ENCODE results near the gene PDE4D. TPM values are rescaled to one million over a fixed set of nuclear protein-coding genes. Genes with fewer than 3 reads are reported as not detected.

The PDE4D gene
- total RNA-seq, 1 experiment from 2014 or later, result 3.6 TPM

DNA sequence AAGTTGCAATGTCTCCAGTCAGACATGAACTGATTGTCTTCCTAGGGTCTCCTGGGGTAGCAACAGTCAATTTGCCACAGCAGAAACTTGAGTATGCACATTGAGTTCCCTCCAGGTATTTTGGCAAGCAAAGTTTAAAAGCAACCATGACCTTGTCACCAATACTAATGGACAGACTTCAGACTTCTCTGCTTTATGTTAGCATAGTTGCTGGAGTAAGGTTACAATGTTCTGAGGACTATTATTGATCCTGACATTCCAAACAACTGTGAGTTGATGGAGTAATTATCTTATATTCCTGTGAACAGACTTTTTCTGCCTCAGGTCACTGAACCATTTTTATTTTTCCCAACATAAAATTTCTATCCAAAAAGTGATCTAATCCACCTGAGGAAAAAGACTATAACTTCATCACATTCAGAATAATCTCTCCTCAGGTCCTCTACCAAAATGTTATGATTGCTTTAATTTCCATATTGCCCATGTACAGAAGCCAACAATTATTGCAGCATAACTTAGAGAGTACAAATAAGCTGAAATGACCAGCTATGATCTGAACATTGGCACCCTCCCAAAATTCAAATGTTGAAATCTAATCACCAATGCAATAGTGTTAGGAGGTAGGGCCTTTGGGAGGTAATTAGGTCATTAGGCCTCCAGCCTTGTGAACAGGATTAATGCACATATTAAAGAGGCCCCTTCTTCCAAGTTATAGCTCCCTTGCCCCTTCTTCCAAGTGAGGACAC lies 228.3 kb downstream of the PDE4D start:
- no peak overlapping the region for H3K4me2 ChIP-seq (ENCODE audit: low read length)
- CTCF ChIA-PET, result interaction anchor here (0.6 kb wide), 1 partner anchor 34 kb away, joined by 5 read pairs; no protein-coding TSS in a partner anchor
- peaks cover 15% of the 10 kb centered on the region for H3K4me1 ChIP-seq (ENCODE audit: insufficient read depth, low read length)

DNA sequence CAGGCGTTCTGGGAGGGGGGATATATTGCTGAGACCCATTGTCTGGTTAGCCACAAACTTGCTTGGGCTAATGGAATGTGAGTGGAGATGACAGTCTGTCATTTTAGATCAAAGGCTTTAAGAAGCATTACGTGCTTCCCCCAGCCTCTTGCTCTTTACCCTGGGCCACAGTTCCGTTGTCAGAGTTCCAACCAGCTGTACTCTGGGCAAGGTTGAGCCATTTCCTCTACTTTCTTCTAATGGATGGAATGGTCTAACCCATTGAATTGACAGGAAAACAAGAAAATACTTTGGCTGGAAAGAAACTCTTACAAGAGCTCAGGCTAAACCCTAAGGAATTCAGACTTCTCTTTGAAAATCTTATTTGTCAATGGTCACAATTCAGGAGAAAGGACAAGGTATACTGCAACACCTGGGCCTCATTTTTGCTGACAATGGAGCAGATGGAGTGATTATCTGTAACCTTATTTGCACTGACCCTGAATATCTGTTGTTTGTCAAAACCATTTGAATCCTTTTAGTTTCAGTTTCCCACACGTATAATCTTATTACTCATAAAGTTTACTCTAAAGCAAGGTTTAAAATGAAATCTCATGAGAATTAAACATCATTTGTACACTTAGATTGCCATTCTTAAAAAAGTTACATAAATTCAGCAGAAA lies 231.4 kb downstream of the PDE4D start:
- no TSS peak for BruUV-seq (replicated peaks)
- Histone ChIP-seq H3K4me2 (ENCODE audit: low read length) (peak overlapping the region; percentile 57; the same call in 1 of the 2 replicates), H3K9me2 (replicated peaks; ENCODE audit: low read length) (no peaks in the 10 kb centered on the region), H4K20me1 (ENCODE audit: low read length) (no peaks in the 10 kb centered on the region), H3K36me3 (ENCODE audit: low read depth, low read length) (no peaks in the 10 kb centered on the region), H3F3A (ENCODE audit: low read length, unreplicated experiment) (no peaks in the 10 kb centered on the region), H3K4me3 (ENCODE audit: low read length) (no peak overlapping the region), H3K9me3 (ENCODE audit: low read length) (no peaks in the 10 kb centered on the region), H3K4me1 (ENCODE audit: insufficient read depth, low read length) (peaks cover 23% of the 10 kb centered on the region), H3K9ac (ENCODE audit: low read length) (peak overlapping the region; percentile 45), H2AFZ (ENCODE audit: low read length) (no peak overlapping the region), H3K27ac (ENCODE audit: low read length) (peak overlapping the region; percentile 68), H3K79me2 (ENCODE audit: low read length) (no peaks in the 10 kb centered on the region), H3K27me3 (ENCODE audit: low read length) (no peaks in the 10 kb centered on the region)
- ChIA-PET CTCF (interaction anchor here (2.9 kb wide), 1 partner anchor 136 kb away, joined by 9 read pairs; no protein-coding TSS in a partner anchor), POLR2A (ENCODE audit: unreplicated experiment) (no interaction called here)
- DNase-seq, result no peak
- no peak for ATAC-seq
- no peak for TF ChIP-seq EZH2 (IDR thresholded peaks at IDR 0.05; ENCODE audit: low read length, unreplicated experiment)
- TF ChIP-seq, protein P1, sequence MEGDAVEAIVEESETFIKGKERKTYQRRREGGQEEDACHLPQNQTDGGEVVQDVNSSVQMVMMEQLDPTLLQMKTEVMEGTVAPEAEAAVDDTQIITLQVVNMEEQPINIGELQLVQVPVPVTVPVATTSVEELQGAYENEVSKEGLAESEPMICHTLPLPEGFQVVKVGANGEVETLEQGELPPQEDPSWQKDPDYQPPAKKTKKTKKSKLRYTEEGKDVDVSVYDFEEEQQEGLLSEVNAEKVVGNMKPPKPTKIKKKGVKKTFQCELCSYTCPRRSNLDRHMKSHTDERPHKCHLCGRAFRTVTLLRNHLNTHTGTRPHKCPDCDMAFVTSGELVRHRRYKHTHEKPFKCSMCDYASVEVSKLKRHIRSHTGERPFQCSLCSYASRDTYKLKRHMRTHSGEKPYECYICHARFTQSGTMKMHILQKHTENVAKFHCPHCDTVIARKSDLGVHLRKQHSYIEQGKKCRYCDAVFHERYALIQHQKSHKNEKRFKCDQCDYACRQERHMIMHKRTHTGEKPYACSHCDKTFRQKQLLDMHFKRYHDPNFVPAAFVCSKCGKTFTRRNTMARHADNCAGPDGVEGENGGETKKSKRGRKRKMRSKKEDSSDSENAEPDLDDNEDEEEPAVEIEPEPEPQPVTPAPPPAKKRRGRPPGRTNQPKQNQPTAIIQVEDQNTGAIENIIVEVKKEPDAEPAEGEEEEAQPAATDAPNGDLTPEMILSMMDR (conservative IDR thresholded peaks at IDR 0.05; ENCODE audit: low read depth, low read length), result no peak
- TF ChIP-seq EZH2phosphoT487 (IDR thresholded peaks at IDR 0.05; ENCODE audit: borderline replicate concordance, low read length), result no peak
- intact Hi-C loops (cut with micrococcal nuclease), result loop anchor here (2.0 to 10.0 kb wide), 3 partner anchors 71 to 770 kb away; no protein-coding TSS in a partner anchor

More for the DNA sequence above, 228.3 kb downstream of the PDE4D start:
- no peaks in the 10 kb centered on the region for H3K79me2 ChIP-seq (ENCODE audit: low read length)
- no TSS peak for BruUV-seq (replicated peaks)
- no peak overlapping the region for H3K4me3 ChIP-seq (ENCODE audit: low read length)
- no peaks in the 10 kb centered on the region for H4K20me1 ChIP-seq (ENCODE audit: low read length)
- no peak overlapping the region for H3K27ac ChIP-seq (ENCODE audit: low read length)
- H3K9ac ChIP-seq (ENCODE audit: low read length), result no peak overlapping the region
- intact Hi-C loops (cut with micrococcal nuclease), result loop anchor here (10.0 kb wide), 1 partner anchor 630 kb away; no protein-coding TSS in a partner anchor
- no peaks in the 10 kb centered on the region for H3K9me2 ChIP-seq (replicated peaks; ENCODE audit: low read length)
- no peak for ATAC-seq
- H2AFZ ChIP-seq (ENCODE audit: low read length), result no peak overlapping the region
- DNase-seq, result no peak
- POLR2A ChIA-PET (ENCODE audit: unreplicated experiment), result no interaction called here
- H3K27me3 ChIP-seq (ENCODE audit: low read length), result no peaks in the 10 kb centered on the region
- TF ChIP-seq EZH2 (IDR thresholded peaks at IDR 0.05; ENCODE audit: low read length, unreplicated experiment) (no peak), EZH2phosphoT487 (IDR thresholded peaks at IDR 0.05; ENCODE audit: borderline replicate concordance, low read length) (no peak)
- TF ChIP-seq, protein P1 (conservative IDR thresholded peaks at IDR 0.05; ENCODE audit: low read depth, low read length), result no peak
- no peaks in the 10 kb centered on the region for H3K36me3 ChIP-seq (ENCODE audit: low read depth, low read length)
- no peaks in the 10 kb centered on the region for H3K9me3 ChIP-seq (ENCODE audit: low read length)
- H3F3A ChIP-seq (ENCODE audit: low read length, unreplicated experiment), result no peaks in the 10 kb centered on the region
